Ascending aorta (tissue), 2 donors: Measurements from ENCODE around the gene TTC3. TPM values are rescaled to one million over a fixed set of nuclear protein-coding genes. Genes with fewer than 3 reads are reported as not detected.
"Not testable (repeated sequence)": the region's sequence is repeated elsewhere in the genome, so short reads cannot be mapped to it uniquely, and the experiment has no call there.

Experiments
- DNase-seq, 2 donors: peaks; one replicate each; pipeline ENCODE4 v3.0.0-alpha.2; 2019; ENCODE audit warnings: low spot score in 2 of 2
- H3K27ac ChIP-seq, 2 donors: fragments of 200-600 bp; sonication (generic); one replicate each; pipeline ENCODE4 v1.5.1; 2016 to 2017; ENCODE audit warnings: mild to moderate bottlenecking in 1 of 2
- H3K27me3 ChIP-seq: fragments of 200-600 bp; sonication (generic); one replicate; pipeline ENCODE4 v1.5.1; 2017
- H3K36me3 ChIP-seq, 2 donors: fragments of 200-600 bp; sonication (generic); one replicate each; pipeline ENCODE4 v1.5.1; 2016
- H3K4me1 ChIP-seq, 2 donors: fragments of 200-600 bp; sonication (generic); one replicate each; pipeline ENCODE4 v1.5.1; 2016 to 2017; ENCODE audit warnings: mild to moderate bottlenecking in 1 of 2
- H3K4me3 ChIP-seq, 2 donors: fragments of 200-600 bp; sonication (generic); one replicate each; pipeline ENCODE4 v1.5.1; 2016 to 2017; ENCODE audit warnings: mild to moderate bottlenecking in 1 of 2
- H3K9me3 ChIP-seq, 2 donors: fragments of 200-600 bp; sonication (generic); one replicate each; pipeline ENCODE4 v1.5.1; 2016
- CTCF ChIP-seq, 3 experiments: fragments of 200-600 bp in 2 of 3; fragments of 450-650 bp in 1 of 3; sonication (generic) in 2 of 3; IDR thresholded peaks; one replicate each; pipeline ENCODE4 v1.5.1; 2016 to 2019; ENCODE audit warnings: antibody characterized with exemption in 3 of 3, mild to moderate bottlenecking in 1 of 3, moderate library complexity in 1 of 3
- intact Hi-C: fragments of 100-400 bp; cut with DNase I; formaldehyde crosslinking; loops from one replicate; pipeline ENCODE4 v1.15.1; 2023
- total RNA-seq: library from RNA; depleted of rRNA; stranded (reverse); fragments of >200 nt; gene quantifications from one replicate; pipeline ENCODE4 v1.1.0, GENCODE V29; 2016

The TTC3 gene
- total RNA-seq, 1 donor from 2014 or later = 70.7 TPM

GRCh38 chr21:37214952-37215351, 141.9 kb downstream of the TTC3 start:
- peak in 1 of 2 donors; percentile 8 for DNase-seq
- Histone ChIP-seq H3K9me3 (no peaks in the 10 kb centered on the region), H3K4me3 (no peak overlapping the region), H3K36me3 (no peaks in the 10 kb centered on the region), H3K27me3 (no peaks in the 10 kb centered on the region), H3K4me1 (peaks cover 0 to under 1% of the 10 kb centered on the region in 2 donors), H3K27ac (no peak overlapping the region)
- intact Hi-C loops = no loop called here
- TF ChIP-seq CTCF (IDR thresholded peaks at IDR 0.05) = no peak

- TF ChIP-seq CTCF (IDR thresholded peaks at IDR 0.05) = no peak
- H3K27ac ChIP-seq = peak overlapping the region in 1 of 2 donors; percentile 55
- peaks cover 0 to 6% of the 10 kb centered on the region in 2 donors for H3K4me1 ChIP-seq
- intact Hi-C loops = loop anchor here (5.0 kb wide), 1 partner anchor 148 kb away; the partner anchor contains the start of genes PIGP and TTC3
- H3K4me3 ChIP-seq = peak overlapping the region; percentile 54 to 68
- peaks cover 13 to 16% of the 10 kb centered on the region in 2 donors for H3K36me3 ChIP-seq
- no peaks in the 10 kb centered on the region for H3K9me3 ChIP-seq
- no peak for DNase-seq
- H3K27me3 ChIP-seq = no peaks in the 10 kb centered on the region
Observed at GRCh38 chr21:37219761-37220432, 146.8 kb downstream of the TTC3 start.

- no peaks in the 10 kb centered on the region for H3K9me3 ChIP-seq
- peaks cover 19 to 23% of the 10 kb centered on the region in 2 donors for H3K36me3 ChIP-seq
- no peaks in the 10 kb centered on the region for H3K27me3 ChIP-seq
- H3K4me3 ChIP-seq = peak overlapping the region; percentile 54 to 68
- peak in 1 of 3 experiments; percentile 23 for TF ChIP-seq CTCF (IDR thresholded peaks at IDR 0.05)
- peaks cover 0 to 6% of the 10 kb centered on the region in 2 donors for H3K4me1 ChIP-seq
- DNase-seq = peak in 1 of 2 donors; percentile 67
- H3K27ac ChIP-seq = peak overlapping the region; percentile 55 to 72
- intact Hi-C loops = loop anchor here (5.0 kb wide), 1 partner anchor 148 kb away; the partner anchor contains the start of genes PIGP and TTC3
Observed at GRCh38 chr21:37220433-37220980, 147.5 kb downstream of the TTC3 start.

DNA sequence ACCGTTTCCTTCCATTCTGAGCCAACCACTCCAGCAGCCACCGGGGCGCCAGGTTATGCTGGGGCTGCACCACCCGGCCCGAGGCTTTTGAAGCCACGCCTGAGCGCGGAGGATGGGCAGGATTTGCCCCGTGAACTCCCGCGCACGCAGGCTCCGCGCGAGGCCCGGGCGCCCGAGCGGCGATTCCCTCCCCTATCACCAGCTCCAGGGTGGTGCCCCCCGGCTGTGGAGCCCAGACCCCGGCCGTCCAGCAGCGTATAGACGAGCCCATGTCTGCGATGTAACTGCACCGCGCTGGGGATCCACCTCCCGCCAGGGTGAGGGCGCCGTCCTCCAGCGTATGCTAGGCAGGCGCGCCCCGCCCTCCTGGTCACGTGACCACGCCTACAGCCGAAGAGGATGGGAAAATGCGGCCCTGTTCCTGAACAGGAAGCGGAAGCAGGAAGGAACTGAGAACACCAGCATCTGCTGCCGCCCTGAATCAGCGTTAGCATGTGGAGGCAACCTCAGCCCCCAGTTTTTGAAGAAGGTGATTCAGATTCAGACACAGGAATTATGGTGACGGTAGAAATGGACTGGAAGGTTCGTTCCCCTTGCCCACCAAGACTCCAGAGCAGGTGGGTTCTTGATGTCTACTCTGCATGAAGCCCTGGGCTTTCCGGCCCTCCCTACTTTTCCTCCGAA, 148.1 kb downstream of the TTC3 start:
- intact Hi-C loops = loop anchor here (1.0 to 5.0 kb wide), 3 partner anchors 46 to 149 kb away; partner anchors contain the start of genes DYRK1A, PIGP, TTC3 and VPS26C
- TF ChIP-seq CTCF (IDR thresholded peaks at IDR 0.05) = peak in 2 of 3 experiments; percentile 29 to 53
- Histone ChIP-seq H3K27me3 (no peaks in the 10 kb centered on the region), H3K4me1 (peaks cover 0 to 6% of the 10 kb centered on the region in 2 donors), H3K4me3 (peak overlapping the region; percentile 54 to 68), H3K27ac (peak overlapping the region; percentile 55 to 72), H3K36me3 (peaks cover 24 to 29% of the 10 kb centered on the region in 2 donors), H3K9me3 (no peaks in the 10 kb centered on the region)
- DNase-seq = peak; percentile 88 to 97

- not testable (repeated sequence) for H3K4me3 ChIP-seq, H3K27ac ChIP-seq, H3K4me1 ChIP-seq, H3K27me3 ChIP-seq, H3K9me3 ChIP-seq
- peak in 1 of 2 donors; percentile 12 for DNase-seq
- intact Hi-C loops = loop anchor here (5.0 kb wide), 1 partner anchor 150 kb away; the partner anchor contains the start of genes PIGP and TTC3
- H3K36me3 ChIP-seq = peaks cover 35 to 40% of the 10 kb centered on the region in 2 donors
Observed at GRCh38 chr21:37222248-37222647, 149.2 kb downstream of the TTC3 start.
